Naive thymus-derived CD4-positive, alpha-beta T cell (primary cell): ENCODE results near the gene FNDC3B. TPM values are rescaled to one million over a fixed set of nuclear protein-coding genes. Genes with fewer than 3 reads are reported as not detected.

Experiments used
- ATAC-seq: fragments of 150-1000 bp; cut with Tn5 transposase; 2 replicates; pipeline ENCODE4 v1.10.0; 2021; ENCODE audit warnings: mild to moderate bottlenecking, moderate library complexity
- CTCF ChIA-PET: fragments of 350-600 bp; sonication (Branson Sonifier 250); formaldehyde crosslinking; loops from one replicate; lab custom pipeline; 2021; ENCODE audit warnings: antibody characterized with exemption; lab: Charles Lee
- POLR2A ChIA-PET: fragments of 350-600 bp; sonication (Branson Sonifier 250); formaldehyde crosslinking; loops from one replicate; lab custom pipeline; 2021; ENCODE audit warnings: antibody characterized with exemption, inconsistent platforms; lab: Charles Lee
- DNase-seq, 9 donors: peaks; one replicate each; pipeline versions ENCODE4 v3.0.0 to v3.0.0-alpha.2; 2020 to 2022; ENCODE audit warnings: mixed read lengths in 1 of 9
- H3K27ac ChIP-seq: one replicate; pipeline ENCODE4 v1.7.0; 2013; ENCODE audit warnings: mild to moderate bottlenecking, low read depth, low read length, moderate library complexity
- H3K27me3 ChIP-seq, 2 donors: one replicate each; pipeline ENCODE4 v1.7.0; 2013; ENCODE audit warnings: low read length in 2 of 2, mild to moderate bottlenecking in 2 of 2, moderate library complexity in 2 of 2; ENCODE audit not compliant: control insufficient read depth in 2 of 2, insufficient read depth in 2 of 2
- H3K36me3 ChIP-seq, 3 experiments: 1 replicate in 2 of 3; 2 replicates in 1 of 3; pipeline ENCODE4 v1.7.0; 2013; ENCODE audit warnings: low read length in 3 of 3, mild to moderate bottlenecking in 3 of 3, moderate library complexity in 1 of 3; ENCODE audit not compliant: insufficient read depth in 3 of 3, control insufficient read depth in 2 of 3
- H3K4me1 ChIP-seq, 2 donors: one replicate each; pipeline ENCODE4 v1.7.0; 2013; ENCODE audit warnings: low read length in 2 of 2, mild to moderate bottlenecking in 2 of 2, moderate library complexity in 1 of 2; ENCODE audit not compliant: control insufficient read depth in 2 of 2, insufficient read depth in 2 of 2
- H3K4me3 ChIP-seq: 2 replicates; pipeline ENCODE4 v1.7.0; 2013; ENCODE audit warnings: mild to moderate bottlenecking, low read length
- H3K9me3 ChIP-seq, 3 experiments: 1 replicate in 2 of 3; 2 replicates in 1 of 3; pipeline ENCODE4 v1.7.0; 2013; ENCODE audit warnings: low read length in 3 of 3; ENCODE audit not compliant: control insufficient read depth in 2 of 3
- H3K27ac Mint-ChIP-seq, 9 donors: one replicate each; pipeline ENCODE4 v1.8.0; 2020 to 2022; ENCODE audit warnings: mixed read lengths in 9 of 9, mild to moderate bottlenecking in 8 of 9, moderate library complexity in 5 of 9, inconsistent platforms in 2 of 9
- H3K27me3 Mint-ChIP-seq, 5 donors: one replicate each; pipeline ENCODE4 v1.8.0; 2021 to 2022; ENCODE audit warnings: mixed read lengths in 5 of 5, mild to moderate bottlenecking in 1 of 5
- H3K36me3 Mint-ChIP-seq, 5 donors: one replicate each; pipeline ENCODE4 v1.8.0; 2020 to 2022; ENCODE audit warnings: mixed read lengths in 5 of 5, mild to moderate bottlenecking in 3 of 5, inconsistent platforms in 1 of 5
- H3K4me1 Mint-ChIP-seq, 7 donors: one replicate each; pipeline ENCODE4 v1.8.0; 2020 to 2022; ENCODE audit warnings: mixed read lengths in 7 of 7, mild to moderate bottlenecking in 3 of 7, inconsistent platforms in 1 of 7
- H3K4me3 Mint-ChIP-seq, 10 donors: one replicate each; pipeline ENCODE4 v1.8.0; 2020 to 2022; ENCODE audit warnings: mild to moderate bottlenecking in 10 of 10, mixed read lengths in 10 of 10, moderate library complexity in 6 of 10, inconsistent platforms in 2 of 10
- H3K9me3 Mint-ChIP-seq, 11 donors: one replicate each; pipeline ENCODE4 v1.8.0; 2020 to 2022; ENCODE audit warnings: mixed read lengths in 11 of 11, mild to moderate bottlenecking in 4 of 11, inconsistent platforms in 1 of 11, moderate library complexity in 1 of 11
- intact Hi-C, 2 donors: fragments of 100-400 bp; cut with micrococcal nuclease; formaldehyde crosslinking; loops; one replicate each; pipeline ENCODE4 v1.15.1; 2023
- polyA plus RNA-seq, 2 donors: library from polyadenylated mRNA; unstranded; fragments of 300-500 nt; fragmentation: Illumina TruSeq; gene quantifications; one replicate each; pipeline ENCODE4 v1.2.3, GENCODE V29; 2021
- total RNA-seq, 6 experiments: library from RNA in 5 of 6; stranded (reverse) in 5 of 6; gene quantifications; 1 replicate in 5 of 6; 2 replicates in 1 of 6; pipeline ENCODE4 v1.2.3 and lab custom pipeline; 2021 to 2026

The FNDC3B gene
- total and polyA plus RNA-seq, 7 experiments from 2014 or later: 8.6 to 78.6 (median 25.6) TPM

DNA sequence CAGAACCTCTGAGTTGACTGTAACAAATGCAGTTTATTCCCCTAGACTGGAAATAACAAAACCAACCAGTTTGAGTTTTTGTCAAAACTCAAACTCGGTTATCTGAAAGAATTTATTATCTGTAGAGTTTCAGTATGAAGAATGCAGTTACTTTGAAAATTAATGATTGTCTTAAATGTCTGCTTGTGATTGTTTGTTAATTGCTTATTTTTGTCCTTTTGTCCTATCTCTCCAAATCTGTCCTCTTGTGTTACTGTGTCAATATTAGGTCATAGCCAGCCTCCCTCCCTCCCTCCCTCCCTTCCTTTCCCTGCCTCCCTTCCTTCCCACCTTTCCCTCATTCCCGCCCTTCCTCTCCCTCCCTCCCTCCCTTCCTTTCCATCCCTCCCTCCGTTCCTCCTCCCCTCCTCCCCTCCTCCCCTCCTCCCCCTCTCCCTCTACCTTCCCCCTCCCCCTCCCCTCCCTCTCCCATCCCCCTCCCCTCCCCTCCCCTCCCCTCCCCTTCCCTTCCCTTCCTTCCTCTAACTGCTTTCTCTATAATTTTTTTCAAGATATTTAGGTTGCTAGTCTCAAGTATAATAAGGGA lies 153.5 kb downstream of the FNDC3B start:
- no peak overlapping the region for H3K27ac Mint-ChIP-seq
- Histone ChIP-seq H3K9me3 (no peaks in the 10 kb centered on the region), H3K36me3 (no peaks in the 10 kb centered on the region), H3K4me3 (no peak overlapping the region), H3K27me3 (no peaks in the 10 kb centered on the region), H3K4me1 (no peaks in the 10 kb centered on the region), H3K27ac (no peak overlapping the region)
- peaks cover 0 to 4% (median 0%) of the 10 kb centered on the region in 11 donors for H3K9me3 Mint-ChIP-seq
- H3K4me1 Mint-ChIP-seq: peaks cover 5 to 33% (median 13%) of the 10 kb centered on the region in 7 donors
- POLR2A ChIA-PET: no interaction called here
- H3K27me3 Mint-ChIP-seq: no peaks in the 10 kb centered on the region
- CTCF ChIA-PET: interaction anchor here (0.6 kb wide), 1 partner anchor 715 kb away, joined by 6 read pairs; no protein-coding TSS in a partner anchor
- DNase-seq (no peak), ATAC-seq (no peak)
- H3K36me3 Mint-ChIP-seq: peaks cover 0 to 17% (median 0%) of the 10 kb centered on the region in 5 donors
- intact Hi-C loops: no loop called here
- no peak overlapping the region for H3K4me3 Mint-ChIP-seq

DNA sequence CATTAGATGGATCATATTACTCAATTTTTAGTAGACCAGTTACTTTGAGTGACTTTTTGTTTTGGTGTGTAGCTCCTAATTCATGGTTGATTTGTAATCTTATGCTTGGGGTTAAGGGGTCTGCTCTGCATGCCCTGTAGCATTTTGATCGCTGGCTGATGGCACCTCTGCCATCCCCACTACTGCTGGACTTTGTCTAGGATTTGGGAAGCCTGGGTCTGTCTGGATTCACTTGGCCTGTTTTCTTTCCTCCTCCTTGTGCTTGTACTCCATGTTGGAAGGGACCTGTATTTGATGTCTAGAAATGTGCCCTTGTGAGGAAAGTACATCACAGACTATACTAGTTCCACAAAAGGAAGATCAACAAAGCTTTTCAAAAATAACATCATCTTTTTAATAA lies 154.1 kb downstream of the FNDC3B start:
- H3K27me3 ChIP-seq: no peaks in the 10 kb centered on the region
- Mint-ChIP-seq H3K4me3 (no peak overlapping the region), H3K9me3 (peaks cover 0 to 4% (median 0%) of the 10 kb centered on the region in 11 donors), H3K4me1 (peaks cover 5 to 31% (median 13%) of the 10 kb centered on the region in 7 donors), H3K27ac (no peak overlapping the region), H3K36me3 (peaks cover 0 to 22% (median 5%) of the 10 kb centered on the region in 5 donors), H3K27me3 (no peaks in the 10 kb centered on the region)
- DNase-seq (no peak), ATAC-seq (no peak)
- intact Hi-C loops: no loop called here
- H3K4me1 ChIP-seq: no peaks in the 10 kb centered on the region
- ChIA-PET POLR2A (no interaction called here), CTCF (interaction anchor here (0.6 kb wide), 1 partner anchor 716 kb away, joined by 6 read pairs; no protein-coding TSS in a partner anchor)
- no peaks in the 10 kb centered on the region for H3K36me3 ChIP-seq
- no peak overlapping the region for H3K27ac ChIP-seq
- H3K9me3 ChIP-seq: no peaks in the 10 kb centered on the region
- H3K4me3 ChIP-seq: no peak overlapping the region

DNA sequence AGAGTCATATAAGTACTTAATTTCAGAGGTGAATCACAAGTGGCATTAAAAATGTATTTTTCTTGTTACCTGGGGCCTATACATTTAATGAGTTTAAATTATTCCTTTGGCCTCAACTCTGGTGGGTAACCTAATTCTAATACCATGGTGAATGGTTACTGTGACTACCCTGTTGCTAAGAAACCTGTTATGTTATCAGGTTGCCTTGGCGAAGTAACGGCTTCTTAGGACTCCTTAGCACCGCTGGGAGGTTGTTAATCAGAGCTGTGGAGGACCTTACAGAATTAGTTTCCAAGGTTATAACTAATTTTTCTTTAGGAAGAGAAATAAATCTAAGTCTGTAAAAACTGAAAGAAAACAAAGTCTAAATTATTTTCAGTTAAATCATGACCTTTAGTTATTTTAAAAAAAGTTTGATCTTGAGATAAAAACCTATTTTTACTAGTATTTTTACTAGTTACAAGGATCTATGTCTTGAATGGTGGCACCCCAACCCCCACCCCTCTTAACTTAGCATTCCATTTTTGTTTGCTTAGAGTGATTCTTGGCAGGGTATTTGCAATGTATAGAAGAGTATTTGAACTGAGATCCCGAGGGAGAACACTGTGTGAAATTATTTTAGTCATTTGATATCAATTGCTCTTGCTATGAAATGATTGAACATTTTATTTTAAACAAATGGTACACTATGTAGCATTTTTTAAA lies 155.5 kb downstream of the FNDC3B start:
- peaks cover 0 to 24% (median 14%) of the 10 kb centered on the region in 5 donors for H3K36me3 Mint-ChIP-seq
- ChIA-PET CTCF (no interaction called here), POLR2A (no interaction called here)
- intact Hi-C loops: no loop called here
- Histone ChIP-seq H3K36me3 (no peaks in the 10 kb centered on the region), H3K9me3 (no peaks in the 10 kb centered on the region), H3K27ac (no peak overlapping the region), H3K27me3 (no peaks in the 10 kb centered on the region), H3K4me1 (no peaks in the 10 kb centered on the region), H3K4me3 (no peak overlapping the region)
- peaks cover 0 to 4% (median 0%) of the 10 kb centered on the region in 11 donors for H3K9me3 Mint-ChIP-seq
- no peak overlapping the region for H3K27ac Mint-ChIP-seq
- no peak overlapping the region for H3K4me3 Mint-ChIP-seq
- no peaks in the 10 kb centered on the region for H3K27me3 Mint-ChIP-seq
- ATAC-seq: peak; percentile 68
- H3K4me1 Mint-ChIP-seq: peaks cover 5 to 27% (median 9%) of the 10 kb centered on the region in 7 donors
- no peak for DNase-seq

- Histone ChIP-seq H3K4me3 (no peak overlapping the region), H3K4me1 (no peaks in the 10 kb centered on the region), H3K9me3 (no peaks in the 10 kb centered on the region), H3K27ac (no peak overlapping the region), H3K36me3 (no peaks in the 10 kb centered on the region), H3K27me3 (no peaks in the 10 kb centered on the region)
- CTCF ChIA-PET: no interaction called here
- ATAC-seq (no peak), DNase-seq (no peak)
- peaks cover 5 to 27% (median 9%) of the 10 kb centered on the region in 7 donors for H3K4me1 Mint-ChIP-seq
- H3K4me3 Mint-ChIP-seq: no peak overlapping the region
- H3K27ac Mint-ChIP-seq: no peak overlapping the region
- H3K27me3 Mint-ChIP-seq: no peaks in the 10 kb centered on the region
- intact Hi-C loops: no loop called here
- H3K9me3 Mint-ChIP-seq: peaks cover 0 to 5% (median 0%) of the 10 kb centered on the region in 11 donors
- H3K36me3 Mint-ChIP-seq: peaks cover 0 to 24% (median 17%) of the 10 kb centered on the region in 5 donors
- POLR2A ChIA-PET: no interaction called here
These were observed 156.0 kb downstream of the FNDC3B start for GRCh38 chr3:172195407-172195754.

GRCh38 chr3:172197344-172197743 lies 158.0 kb downstream of the FNDC3B start:
- no peaks in the 10 kb centered on the region for H3K4me1 ChIP-seq
- ATAC-seq (no peak), DNase-seq (no peak)
- Mint-ChIP-seq H3K4me1 (peaks cover 5 to 24% (median 8%) of the 10 kb centered on the region in 7 donors), H3K9me3 (peaks cover 0 to 7% (median 1%) of the 10 kb centered on the region in 11 donors), H3K27me3 (no peaks in the 10 kb centered on the region), H3K4me3 (no peak overlapping the region), H3K27ac (no peak overlapping the region), H3K36me3 (peaks cover 0 to 37% (median 20%) of the 10 kb centered on the region in 5 donors)
- intact Hi-C loops: no loop called here
- no peak overlapping the region for H3K4me3 ChIP-seq
- ChIA-PET CTCF (no interaction called here), POLR2A (no interaction called here)
- H3K27me3 ChIP-seq: no peaks in the 10 kb centered on the region
- H3K36me3 ChIP-seq: no peaks in the 10 kb centered on the region
- no peaks in the 10 kb centered on the region for H3K9me3 ChIP-seq
- no peak overlapping the region for H3K27ac ChIP-seq

GRCh38 chr3:172198428-172198827 lies 159.1 kb downstream of the FNDC3B start:
- H3K27ac ChIP-seq: no peak overlapping the region
- Mint-ChIP-seq H3K36me3 (peaks cover under 1 to 46% (median 31%) of the 10 kb centered on the region in 5 donors), H3K4me1 (peaks cover 4 to 21% (median 10%) of the 10 kb centered on the region in 7 donors), H3K27me3 (no peaks in the 10 kb centered on the region), H3K4me3 (no peak overlapping the region), H3K27ac (no peak overlapping the region), H3K9me3 (peaks cover 0 to 13% (median 3%) of the 10 kb centered on the region in 11 donors)
- no peak for DNase-seq
- CTCF ChIA-PET: no interaction called here
- no peak overlapping the region for H3K4me3 ChIP-seq
- POLR2A ChIA-PET: no interaction called here
- no peaks in the 10 kb centered on the region for H3K9me3 ChIP-seq
- no peaks in the 10 kb centered on the region for H3K4me1 ChIP-seq
- no peaks in the 10 kb centered on the region for H3K36me3 ChIP-seq
- ATAC-seq: no peak
- intact Hi-C loops: no loop called here
- no peaks in the 10 kb centered on the region for H3K27me3 ChIP-seq
